Measurements from ENCODE around the gene DPPA2.
"Not testable (repeated sequence)": the region's sequence is repeated elsewhere in the genome, so short reads cannot be mapped to it uniquely, and the experiment has no call there.

The DPPA2 gene, protein sequence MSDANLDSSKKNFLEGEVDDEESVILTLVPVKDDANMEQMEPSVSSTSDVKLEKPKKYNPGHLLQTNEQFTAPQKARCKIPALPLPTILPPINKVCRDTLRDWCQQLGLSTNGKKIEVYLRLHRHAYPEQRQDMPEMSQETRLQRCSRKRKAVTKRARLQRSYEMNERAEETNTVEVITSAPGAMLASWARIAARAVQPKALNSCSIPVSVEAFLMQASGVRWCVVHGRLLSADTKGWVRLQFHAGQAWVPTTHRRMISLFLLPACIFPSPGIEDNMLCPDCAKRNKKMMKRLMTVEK

DNA sequence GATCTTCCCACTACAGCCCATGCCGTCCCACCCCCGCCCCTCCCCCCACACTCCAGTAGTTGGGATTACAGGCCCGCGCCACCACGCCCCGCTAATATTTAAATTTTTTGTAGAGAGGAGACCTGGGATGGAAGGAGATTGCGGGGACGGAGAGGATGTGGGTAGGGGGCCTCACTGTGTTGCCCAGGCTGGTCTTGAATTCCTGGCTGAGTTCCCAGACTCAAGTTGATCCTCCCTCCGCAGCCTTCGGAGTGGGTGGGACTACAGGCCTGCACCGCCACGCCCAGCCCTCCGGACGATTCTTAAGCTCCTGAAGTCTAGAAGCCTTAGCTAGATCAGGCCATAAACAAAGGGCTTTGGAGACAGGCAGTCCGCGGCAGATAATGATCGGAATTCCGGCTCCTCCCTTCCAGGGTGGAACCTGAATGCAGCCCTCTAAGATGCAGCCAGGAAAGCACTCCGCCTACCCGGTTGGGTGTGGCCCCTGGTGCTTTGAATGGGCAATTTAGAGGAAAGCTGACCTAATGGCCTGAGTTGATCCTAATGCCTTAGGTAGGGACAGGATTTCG lies at the start of gene DPPA2:
DPPA2 (minus strand) TSS at position 356 of the 569 bp plus-strand sequence. CDS start 1,975 bp downstream, outside the sequence.
- no peak for DNase-seq

DNA sequence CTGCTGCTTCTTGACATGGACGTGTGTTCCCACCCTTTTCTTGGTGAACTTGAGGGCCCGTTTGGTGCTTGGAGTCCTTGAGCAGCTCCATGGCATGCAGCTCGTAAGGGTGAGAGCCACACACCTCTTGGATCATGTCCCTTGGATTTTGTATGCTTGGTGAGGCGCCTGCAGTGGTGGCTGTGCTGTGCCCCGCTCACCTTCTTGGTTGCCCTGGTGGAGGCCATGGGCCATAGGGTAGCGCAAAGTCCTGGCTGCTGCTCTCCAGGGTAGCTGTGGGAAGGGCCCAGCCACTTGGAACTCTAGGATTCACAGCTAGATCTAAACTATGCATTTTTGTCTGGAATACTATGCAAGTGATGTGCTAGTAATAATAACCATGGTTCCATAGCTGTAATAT lies 47.8 kb upstream of the DPPA2 start:
- DNase-seq = no peak

DNA sequence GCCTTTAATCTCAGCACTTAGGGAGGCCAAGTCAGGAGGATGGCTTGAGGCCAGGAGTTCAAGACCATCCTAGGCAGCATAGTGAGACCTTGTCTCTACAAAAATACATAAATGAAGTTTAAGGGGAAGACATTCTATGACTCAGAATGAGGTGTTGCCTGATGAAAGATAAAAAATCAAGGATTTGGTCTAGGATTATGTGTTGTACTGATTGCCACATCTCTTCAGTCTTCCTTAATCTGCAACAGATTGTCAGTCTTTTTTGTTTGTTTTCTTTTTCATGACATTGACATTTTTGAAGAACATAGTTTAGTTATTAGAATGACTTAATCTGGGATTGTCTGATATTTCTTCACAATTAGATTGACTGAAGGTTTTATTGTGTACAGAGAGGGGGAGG lies 47.3 kb upstream of the DPPA2 start:
- DNase-seq = no peak

- no peak for DNase-seq
These were observed 46.5 kb upstream of the DPPA2 start for GRCh38 chr3:109362823-109363222.

DNA sequence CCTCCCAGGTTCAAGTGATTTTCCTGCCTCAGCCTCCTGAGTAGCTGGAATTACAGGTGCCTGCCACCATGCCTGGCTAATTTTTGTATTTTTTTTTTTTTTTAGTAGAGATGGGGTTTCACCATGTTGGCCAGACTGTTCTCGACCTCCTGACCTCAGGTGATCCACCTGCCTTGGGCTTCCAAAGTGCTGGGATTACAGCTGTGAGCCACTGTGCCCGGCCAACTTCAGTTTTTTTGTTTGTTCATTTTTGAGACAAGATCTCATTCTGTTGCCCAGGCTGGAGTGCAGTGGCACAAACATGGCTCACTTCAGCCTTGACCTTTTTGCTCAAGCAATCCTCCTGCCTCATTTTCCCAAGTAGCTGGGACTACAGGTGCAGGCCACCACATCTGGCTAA lies 42.5 kb upstream of the DPPA2 start:
- DNase-seq = not testable (repeated sequence)

GRCh38 chr3:109356442-109357155 lies 40.3 kb upstream of the DPPA2 start:
- DNase-seq = no peak

GRCh38 chr3:109355625-109356441 lies 39.5 kb upstream of the DPPA2 start:
- DNase-seq = no peak

GRCh38 chr3:109353057-109353456 lies 36.7 kb upstream of the DPPA2 start:
- DNase-seq = no peak

DNA sequence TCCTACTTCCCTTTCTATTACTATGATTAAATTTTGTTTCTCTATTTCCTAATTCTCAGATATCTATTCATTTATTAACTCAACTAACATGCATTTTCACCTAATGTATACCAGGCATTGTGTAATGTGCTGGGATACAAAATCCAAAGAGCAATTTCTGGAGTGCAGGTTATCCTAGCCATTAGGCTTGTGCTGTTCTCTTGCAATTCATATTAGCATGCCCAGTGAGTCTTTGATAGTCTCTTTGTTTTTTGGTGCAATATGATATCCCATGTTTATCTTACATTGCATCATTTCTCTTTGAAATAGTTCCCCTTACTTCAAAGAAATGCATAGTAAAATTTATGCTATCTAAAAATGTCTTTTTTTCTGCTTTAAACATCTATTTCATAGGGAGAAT lies 34.9 kb upstream of the DPPA2 start:
- DNase-seq = no peak

GRCh38 chr3:109346770-109347295 lies 30.5 kb upstream of the DPPA2 start:
- no peak for DNase-seq

- DNase-seq = no peak
These were observed 29.8 kb upstream of the DPPA2 start for GRCh38 chr3:109346099-109346498.

- no peak for DNase-seq
These were observed 23.7 kb upstream of the DPPA2 start for GRCh38 chr3:109339714-109340648.

DNA sequence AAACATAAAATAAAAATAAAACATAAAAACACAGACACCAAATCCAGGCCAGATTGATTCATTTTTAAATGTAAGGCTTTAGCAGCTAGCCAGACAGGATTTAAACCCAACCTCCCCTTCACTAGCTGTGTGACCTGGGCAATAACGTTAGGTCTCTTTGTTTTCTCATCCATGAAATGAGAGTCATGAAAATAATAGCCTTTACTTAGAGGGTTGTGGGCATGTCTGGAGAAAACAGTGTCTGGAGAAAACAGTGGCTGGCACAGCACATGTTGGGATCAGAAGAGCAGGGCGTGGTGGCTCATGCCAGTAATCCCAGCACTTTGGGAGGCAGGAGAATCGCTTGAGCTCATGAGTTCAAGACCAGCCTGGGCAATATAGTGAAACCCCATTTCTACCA lies 22.9 kb upstream of the DPPA2 start:
- DNase-seq = no peak

GRCh38 chr3:109338322-109338721 lies 22.0 kb upstream of the DPPA2 start:
- DNase-seq = no peak

- DNase-seq = no peak
These were observed 21.1 kb upstream of the DPPA2 start, which contains the start of gene DPPA4 for GRCh38 chr3:109337393-109337792. DPPA4 (minus strand) TSS chr3:109337546; CDS start chr3:109337517, 29 bp downstream.

GRCh38 chr3:109336291-109336861 lies 20.1 kb upstream of the DPPA2 start:
- DNase-seq = peak; percentile 0

GRCh38 chr3:109334572-109334971 lies 18.3 kb upstream of the DPPA2 start:
- DNase-seq = no peak

DNA sequence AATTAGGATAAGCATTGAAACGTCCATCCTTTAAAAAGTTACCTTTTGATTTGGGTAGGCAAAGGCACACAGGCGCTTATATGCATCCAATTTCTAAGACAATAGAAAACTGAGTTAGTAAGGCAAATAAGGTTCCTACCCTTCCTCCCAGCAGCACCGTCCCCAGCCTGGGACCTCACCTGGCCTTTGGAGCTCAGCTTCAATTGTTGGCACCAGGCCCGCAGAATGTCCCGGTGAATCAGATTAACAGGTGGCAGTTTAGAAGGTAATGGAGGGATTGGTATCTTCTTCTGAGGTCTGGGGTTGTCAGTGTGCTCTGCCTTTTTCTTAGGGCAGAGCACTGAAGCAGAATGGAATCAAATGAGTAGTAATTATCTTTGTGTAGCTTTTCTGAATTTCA lies 15.4 kb upstream of the DPPA2 start:
- no peak for DNase-seq

DNA sequence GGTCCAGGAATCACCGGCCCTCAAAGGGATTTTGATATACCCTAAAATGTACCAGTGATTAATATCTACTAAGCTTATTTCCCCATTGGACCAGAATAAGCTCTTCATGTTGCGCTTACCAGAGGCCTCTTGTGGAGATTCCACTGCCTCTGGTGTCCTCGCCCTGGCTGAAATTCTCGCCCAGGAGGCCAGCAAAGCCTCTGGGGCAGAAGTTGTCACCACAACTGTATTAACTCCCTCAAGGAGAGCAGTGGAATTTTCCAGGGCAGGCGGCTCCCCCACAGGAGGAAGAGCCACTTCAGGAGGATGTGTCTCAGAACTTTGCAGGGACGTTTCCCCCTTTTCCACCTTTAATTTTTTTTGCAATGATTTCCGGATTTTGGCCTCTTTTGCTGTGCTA lies 14.1 kb upstream of the DPPA2 start:
- no peak for DNase-seq

DNA sequence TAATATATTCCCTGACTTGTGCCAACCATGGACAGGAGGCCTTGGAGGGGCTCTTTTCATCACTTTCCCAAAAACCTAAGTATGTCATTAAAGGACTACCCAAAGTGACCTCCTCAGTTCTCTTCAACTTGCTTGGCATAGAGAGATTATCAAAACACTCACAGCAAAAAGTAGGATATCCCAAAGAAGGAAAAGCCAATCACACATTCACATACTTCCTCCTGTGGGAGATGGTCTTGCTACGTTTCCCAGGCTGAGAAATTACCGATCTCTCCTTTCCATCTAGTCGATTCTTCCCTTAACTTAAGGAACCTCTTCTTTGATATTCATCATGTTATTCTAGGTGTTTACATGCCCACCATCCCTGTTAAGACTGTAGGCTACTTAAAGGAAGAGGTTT lies 11.9 kb upstream of the DPPA2 start:
- no peak for DNase-seq

DNA sequence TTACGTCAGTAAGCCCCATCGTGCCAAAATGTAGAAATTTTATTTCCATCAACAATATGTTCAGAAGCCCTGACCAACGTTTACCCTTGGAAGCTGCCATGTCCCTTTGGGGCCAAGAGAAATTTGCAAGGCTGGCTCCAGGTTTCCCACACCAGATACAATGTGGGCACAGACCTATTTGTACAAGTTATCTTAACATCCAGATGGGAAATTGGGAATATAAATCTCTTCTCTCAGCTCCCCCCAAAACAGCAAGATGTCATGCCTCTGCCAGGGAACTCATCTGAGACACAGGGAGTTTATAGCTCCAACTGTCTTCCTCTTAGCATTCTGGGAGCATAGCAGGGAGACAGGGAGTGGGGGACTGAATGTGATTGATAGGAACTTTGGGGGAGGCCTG lies 9.3 kb upstream of the DPPA2 start:
- no peak for DNase-seq
